GM19438 (cell line): ENCODE results near the gene SEPTIN1.

Experiments used
- ATAC-seq: cut with Tn5 transposase; IDR thresholded peaks from one replicate; pipeline ENCODE4 v1.9.1; 2021; ENCODE audit warnings: low read depth; ENCODE audit not compliant: unreplicated experiment

SEPTIN1 gene

DNA sequence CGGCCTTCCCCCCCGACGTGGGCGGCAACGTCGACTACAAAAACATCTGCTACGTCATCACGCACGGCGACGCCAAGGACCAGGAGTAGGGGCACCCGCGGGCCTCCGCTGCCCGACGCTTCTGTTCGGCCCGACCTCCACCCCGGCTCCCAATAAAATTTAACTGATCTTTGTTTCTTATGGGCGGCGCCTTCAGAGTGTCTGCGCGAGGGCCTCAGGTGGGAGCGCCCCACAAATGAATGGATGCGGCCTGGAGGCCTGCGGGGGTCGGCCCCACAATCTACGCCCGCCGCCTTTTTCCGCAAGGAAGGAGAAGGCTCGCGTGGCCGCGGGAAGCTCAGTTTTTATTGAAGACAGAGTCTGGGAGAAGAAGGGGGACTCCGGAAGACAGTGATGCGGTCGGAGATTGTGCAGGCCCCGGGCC lies 4.5 kb downstream of the SEPTIN1 start:
- ATAC-seq = peak; percentile 46

DNA sequence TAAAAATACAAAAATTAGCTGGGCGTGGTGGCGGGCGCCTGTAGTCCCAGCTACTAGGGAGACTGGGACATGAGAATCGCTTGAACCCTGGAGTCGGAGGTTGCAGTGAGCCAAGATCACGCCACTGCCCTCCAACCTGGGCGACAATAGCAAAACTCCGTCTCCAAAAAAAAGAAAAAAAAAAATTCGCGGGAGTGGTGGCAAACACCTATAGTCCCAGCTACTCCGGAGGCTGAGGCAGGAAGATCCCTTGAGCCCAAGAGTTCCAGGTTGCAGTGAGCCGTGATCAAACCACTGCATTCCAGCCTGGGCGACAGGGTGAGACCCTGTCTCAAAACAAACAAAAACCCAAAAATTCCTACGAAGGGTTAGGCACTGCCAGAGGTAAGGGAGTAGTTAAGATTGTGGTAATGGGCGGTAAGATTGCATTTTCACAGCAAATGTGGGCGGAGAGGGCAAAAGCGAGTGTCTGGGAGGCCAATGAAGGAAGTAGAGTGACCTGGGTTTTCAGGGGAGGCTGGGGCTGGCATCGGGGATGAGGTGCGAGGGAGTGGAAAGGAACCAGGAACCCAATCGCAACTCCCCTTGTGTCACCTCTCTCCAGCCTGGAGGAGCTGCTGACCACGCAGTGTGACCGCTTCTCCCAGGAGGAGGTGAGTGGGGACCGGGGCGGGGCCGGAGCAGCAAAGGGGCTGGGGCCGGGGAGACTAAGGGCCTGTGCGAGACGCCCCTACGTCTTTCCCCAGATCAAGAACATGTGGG lies 5.1 kb downstream of the SEPTIN1 start:
- no peak for ATAC-seq

DNA sequence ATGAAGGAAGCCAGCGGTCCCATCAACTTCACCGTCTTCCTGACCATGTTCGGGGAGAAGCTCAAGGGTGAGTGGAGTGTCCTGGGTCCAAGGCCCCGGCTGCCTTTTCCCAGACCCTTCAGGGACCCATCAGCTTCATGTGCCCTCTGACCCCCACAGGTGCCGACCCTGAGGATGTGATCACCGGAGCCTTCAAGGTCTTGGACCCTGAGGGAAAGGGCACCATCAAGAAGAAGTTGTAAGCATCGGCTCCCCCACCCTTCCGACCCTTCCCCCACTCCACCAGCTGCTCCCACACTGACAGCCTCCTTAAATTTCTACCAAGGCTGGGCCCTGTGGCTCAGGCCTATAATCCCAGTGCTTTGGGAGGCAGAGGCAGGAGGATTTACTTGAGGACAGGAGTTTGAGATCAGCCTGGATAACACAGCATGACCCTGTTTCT lies 5.9 kb downstream of the SEPTIN1 start:
- no peak for ATAC-seq

DNA sequence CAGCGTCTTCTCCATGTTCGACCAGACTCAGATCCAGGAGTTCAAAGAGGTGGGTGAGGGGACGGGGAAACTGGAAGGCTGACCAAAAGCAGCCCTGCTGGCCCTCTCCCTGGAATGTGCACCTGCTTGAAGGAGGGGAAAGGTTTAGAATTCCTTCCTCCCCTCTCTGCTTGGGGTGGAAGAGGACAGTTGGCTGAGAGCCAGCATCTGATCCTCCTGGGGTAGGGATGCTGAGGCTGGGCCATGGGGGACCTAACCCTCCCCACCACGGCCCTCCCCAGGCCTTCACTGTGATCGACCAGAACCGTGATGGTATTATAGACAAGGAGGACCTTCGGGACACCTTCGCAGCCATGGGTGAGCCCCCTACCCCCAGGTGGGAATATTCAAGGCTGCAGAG lies 6.5 kb downstream of the SEPTIN1 start:
- no peak for ATAC-seq

DNA sequence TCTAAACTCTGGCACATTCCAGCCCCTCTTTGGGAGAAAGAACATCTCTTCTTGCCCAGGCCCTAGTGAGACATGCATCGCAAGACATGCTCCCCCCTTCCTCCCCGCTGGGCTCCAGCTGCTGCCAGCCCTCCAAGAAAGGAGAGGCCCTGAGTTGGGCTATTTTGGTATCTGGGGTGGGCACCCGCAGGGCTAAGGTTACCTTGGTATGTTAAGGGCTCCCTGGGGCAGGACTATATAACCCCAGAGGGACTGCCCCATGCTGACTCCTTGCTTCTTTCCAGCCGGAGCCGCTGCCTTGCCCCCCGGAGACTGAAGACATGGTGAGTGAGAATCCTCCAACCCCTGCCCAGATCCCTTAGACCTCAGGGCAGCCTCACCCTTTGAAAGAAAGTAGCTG lies 7.8 kb downstream of the SEPTIN1 start, which contains the start of gene MYL11:
Gene MYL11 (plus strand): TSS at position 265 of the 400 bp plus-strand sequence. CDS start 56 bp downstream, at position 321.
- ATAC-seq = no peak

DNA sequence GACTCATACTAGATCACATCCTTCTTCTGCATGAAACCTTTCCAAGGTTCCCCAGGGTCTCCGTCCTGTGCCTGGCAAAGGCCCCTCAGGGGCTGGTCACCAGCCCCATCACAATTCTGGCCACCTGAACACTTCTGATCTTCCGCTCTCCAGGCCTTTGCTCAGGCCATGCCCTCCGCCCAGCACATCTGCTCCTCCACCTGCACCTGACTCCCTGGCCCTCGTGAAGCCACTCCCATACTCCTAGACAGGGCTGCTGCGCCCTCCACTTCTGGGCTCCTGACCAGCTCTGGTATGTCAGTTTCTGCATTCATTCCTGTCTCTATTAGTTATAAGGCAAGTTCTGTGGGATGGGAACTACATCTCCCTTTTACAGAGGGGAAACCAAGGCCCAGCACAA lies 9.6 kb downstream of the SEPTIN1 start:
- no peak for ATAC-seq

DNA sequence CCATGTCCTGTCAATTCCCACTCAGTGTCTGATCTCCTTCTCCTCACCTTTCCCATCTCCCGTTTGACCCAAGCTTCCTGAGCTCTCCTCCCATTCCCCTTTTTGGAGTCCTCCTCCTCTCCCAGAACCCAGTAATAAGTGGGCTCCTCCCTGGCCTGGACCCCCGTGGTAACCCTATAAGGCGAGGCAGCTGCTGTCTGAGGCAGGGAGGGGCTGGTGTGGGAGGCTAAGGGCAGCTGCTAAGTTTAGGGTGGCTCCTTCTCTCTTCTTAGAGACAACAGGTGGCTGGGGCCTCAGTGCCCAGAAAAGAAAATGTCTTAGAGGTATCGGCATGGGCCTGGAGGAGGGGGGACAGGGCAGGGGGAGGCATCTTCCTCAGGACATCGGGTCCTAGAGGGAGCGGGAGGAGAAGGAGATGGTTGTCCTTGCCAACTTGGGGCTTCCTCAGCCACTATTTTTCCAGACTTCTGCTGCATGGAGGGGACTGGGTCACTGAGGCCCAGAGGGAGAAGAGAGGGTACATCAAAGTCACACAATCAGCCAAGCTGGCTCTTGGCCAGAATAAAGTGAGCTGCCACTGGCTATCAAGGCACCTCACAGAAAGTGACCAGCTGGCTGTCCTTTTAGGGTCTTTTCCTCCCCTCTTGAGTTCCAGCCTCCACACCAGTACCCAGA lies 10.2 kb downstream of the SEPTIN1 start:
- ATAC-seq = no peak

DNA sequence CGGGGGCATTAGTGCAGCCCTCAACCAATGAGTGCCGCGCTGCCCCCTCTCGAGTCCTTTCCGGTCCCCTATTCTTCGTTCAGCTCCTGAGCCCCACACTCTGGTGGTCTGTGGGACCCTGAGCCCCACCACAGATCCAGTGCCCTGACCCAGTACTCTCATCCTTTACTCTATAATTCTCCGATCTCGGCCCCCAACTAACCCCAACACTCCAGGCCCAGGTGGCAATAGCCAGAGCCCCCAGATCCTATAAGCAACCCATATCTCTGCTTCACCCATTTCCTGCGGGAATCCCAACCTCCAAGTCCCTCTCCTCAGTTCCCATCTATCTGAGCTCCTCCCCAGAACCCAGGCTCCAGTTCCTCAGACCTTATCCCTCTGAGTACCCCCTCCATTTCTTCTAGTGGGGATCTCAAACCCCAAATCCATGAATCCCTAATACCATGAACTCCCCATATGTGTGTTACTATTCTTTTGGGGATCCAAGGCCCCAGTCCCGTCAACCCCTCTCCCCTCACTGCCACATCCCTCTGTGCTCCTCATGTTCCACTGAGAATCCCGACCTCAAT lies 11.0 kb downstream of the SEPTIN1 start:
- no peak for ATAC-seq

DNA sequence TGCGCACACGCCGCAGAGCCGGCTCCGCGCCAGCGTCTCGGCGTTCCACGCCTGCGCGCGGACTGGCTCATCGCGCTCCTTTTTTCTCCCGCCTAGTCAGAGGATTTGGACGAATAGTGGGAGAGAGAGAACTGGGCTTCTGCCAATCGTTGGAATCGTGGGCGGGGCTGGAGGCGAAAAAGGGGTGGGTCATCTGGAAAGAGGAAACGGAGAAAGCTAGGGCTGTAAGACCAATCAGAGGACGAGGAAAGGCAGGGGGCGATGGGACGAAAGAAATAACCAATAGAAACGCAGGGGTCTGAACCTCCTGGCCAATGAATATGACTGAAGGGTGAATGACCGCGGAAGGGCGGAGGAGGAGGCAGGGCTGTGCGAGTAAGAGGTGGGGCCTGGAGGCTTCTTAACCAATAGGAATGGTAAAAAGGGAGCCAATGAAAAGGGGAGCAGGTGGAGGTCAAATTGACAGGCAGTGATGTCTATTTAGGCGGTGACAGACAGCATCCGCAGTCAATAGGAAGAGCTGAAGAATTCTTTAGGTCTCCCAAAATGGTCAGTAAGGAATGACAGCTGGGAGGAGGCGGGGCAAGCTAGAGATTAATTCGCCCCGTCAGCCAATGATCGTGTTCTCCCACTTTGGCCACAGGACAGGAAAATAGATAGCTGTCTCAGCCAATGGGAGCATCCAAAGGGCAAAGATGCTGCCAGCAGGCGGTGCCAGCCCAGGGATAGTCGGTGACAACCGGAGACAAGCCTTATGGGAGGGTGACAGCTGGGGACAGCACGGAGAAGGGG lies 11.7 kb downstream of the SEPTIN1 start, which contains the start of gene TBC1D10B:
Gene TBC1D10B (minus strand): TSS at position 39 of the 792 bp plus-strand sequence. CDS start 311 bp downstream, outside the sequence.
- ATAC-seq = peak; percentile 69

DNA sequence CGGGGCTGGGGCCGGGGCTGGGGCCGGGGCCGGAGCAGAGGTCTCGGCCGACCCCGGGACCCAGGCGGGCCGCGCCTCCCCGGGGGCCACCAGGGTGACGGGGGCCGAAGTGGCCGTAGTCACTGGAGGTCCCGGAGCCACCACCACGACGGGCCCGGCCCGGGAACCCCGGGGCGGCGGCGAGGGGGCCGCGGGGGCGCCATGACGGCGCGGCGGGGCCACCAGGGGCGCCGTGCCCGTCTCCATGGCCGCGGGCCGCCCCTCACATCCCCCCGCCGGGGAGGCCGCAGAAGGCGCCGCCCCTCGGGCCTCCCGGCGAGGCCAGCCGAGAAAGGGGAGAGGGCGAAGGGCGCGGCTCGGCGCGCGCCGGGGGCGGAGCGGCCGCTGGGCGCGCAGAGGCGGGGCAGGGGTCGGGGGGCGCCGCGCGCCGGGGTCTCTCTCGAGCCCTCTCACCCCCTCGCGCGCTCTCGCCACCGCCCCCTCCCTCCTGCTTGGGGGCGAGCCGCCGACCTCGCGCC lies 12.4 kb downstream of the SEPTIN1 start:
- peak; percentile 1 for ATAC-seq

DNA sequence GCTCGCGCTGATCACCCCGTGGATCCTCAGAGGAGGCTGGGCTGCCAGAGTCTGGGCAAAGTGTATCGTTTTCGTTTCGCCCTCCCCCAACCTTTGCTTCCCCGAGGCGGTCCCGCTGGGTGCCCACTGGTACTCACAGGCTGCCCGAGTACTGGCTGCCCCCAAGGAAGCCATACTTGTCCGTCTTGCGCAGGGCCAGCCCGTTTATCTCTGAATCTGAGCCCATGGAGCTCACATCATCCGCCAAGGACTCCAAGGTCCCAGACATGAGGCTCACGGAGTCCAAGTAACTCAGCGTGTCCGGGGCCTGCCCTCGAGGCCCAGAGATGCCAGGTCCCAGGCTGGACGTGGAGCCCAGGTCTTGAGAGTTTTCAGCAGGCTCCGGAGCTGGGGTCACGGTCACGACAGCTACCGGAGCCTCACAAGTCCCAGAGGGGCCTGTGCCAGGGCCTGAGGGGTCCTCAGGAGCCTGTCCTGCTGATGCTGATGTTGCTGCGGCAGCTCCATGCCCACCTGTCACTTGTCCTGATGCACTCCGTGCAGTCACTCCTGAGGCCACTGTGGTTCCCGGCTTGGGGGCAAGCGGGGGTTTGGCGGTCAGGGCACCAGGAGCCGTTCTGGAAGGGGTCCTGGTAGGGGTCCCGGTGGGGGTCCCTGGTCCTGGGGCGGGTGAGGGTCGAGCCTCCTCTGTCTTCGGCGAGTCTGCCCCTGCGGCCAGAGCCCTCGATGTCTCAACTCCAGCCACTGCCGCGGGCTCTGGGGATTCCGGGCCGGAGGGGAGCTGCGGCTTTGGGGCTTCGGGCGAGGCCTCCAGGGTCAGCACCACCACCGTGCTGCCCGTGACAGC lies 13.0 kb downstream of the SEPTIN1 start:
- no peak for ATAC-seq

DNA sequence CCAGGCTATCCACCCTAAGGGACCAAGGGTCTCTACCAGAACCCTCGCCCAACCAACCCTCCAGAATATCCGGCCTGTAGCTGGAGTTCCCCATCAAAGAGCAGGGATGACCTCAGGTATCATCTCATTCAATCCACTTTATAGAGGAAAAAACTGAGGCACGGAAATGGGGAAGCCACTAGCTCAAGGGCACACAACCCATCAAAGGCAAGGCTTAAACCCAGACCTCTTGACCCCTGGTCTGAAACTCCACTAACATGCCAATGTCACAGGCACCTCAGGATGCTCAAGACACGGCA lies 13.6 kb downstream of the SEPTIN1 start:
- ATAC-seq = no peak

DNA sequence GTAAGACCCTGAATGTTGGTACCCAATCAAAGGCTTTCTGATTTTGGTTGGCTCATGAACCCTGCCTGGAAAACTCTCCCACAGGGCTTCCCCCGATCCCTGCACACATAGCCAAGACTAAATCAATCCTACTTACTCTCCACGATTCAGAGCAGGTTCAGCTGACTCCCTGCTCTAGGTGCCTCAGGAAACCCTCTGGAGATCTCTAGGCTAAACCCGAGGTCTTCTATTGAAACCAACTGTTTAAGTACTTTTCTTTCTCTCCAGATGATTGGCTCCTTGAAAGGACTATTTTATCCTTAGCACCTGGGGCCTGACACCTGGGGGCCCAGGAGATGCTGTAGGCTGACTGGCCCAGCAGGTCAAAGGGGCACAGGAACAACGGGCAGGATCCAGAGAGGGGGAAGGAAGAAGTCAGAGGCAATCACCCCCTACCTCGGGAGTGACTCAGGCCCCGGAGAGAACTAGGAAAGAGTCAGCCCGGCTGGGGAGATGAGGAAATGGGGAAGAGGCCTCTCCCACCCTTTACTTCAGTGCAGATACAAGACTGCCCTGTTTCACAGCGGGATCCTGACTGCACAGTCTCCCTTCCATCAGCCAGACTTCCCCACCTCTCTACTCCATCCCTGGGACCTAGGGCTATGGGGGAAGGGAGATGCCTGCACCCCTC lies 14.1 kb downstream of the SEPTIN1 start:
- ATAC-seq = no peak

DNA sequence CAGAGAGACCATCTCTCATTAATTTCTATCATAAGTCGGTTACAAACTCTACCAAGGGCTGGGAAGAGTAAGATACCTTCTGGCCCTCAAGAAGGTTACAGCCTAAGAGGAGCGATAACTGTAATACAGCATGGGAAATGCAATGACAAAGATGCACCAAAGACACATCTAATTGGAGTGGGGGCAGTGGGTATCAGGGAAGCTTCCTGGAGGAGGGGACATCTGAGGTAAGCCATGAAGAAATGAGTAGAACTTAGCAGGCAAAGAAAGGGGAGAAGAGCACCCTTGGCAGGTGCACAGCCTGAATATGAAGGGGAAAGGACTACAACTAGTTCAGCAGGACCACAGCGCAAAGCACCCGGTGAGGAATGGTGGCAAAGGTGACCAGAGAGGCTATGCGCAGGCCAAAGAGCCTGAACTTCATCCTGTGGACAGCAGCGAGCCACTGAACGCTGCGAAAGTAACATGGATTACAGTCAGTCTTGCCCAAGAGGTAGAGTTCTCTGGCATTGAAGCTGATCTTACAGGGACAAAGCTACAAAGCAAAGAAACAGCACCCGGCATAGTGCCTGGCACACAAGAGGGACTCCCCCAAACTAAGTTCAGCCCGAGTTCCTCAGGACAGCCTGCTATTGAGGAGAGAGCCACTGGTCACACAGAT lies 14.9 kb downstream of the SEPTIN1 start:
- no peak for ATAC-seq

DNA sequence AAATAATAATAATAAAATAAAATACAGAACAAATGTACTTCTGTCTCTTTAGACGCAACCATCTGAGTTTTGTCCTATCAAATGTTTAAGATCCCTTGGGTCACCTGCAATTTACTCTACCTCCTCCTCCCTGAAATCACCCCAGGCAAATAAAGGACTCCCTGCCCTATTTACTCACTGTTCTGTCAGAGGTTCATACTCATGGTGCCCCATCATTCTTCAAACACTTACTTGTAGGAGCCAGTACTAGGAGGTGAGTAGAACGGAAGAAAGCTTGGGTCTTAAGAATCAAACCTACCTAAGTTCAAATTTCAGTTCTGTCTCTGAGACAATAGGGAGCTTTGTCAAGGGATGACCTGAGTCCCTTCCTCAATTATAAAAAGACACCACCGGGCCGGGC lies 15.8 kb downstream of the SEPTIN1 start:
- ATAC-seq = no peak

DNA sequence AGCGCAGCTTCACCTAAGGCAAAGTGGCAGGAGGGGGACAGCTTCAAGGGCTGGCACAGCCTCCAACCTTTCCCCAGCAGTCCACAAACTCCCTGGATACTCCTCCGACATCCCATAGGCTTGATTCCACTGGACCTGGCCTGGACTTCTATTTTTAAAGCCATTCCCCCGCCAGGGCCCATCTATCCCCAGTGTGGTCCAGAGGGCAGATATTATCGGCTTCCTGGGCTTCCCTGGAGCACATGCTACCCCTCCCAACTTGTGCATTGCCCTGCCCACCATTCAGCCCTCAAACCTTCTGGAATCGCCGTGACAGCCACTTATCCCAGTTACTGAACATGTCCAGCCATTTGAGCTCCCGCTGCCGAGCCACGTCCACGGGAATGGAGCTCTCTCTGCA lies 17.2 kb downstream of the SEPTIN1 start:
- no peak for ATAC-seq

DNA sequence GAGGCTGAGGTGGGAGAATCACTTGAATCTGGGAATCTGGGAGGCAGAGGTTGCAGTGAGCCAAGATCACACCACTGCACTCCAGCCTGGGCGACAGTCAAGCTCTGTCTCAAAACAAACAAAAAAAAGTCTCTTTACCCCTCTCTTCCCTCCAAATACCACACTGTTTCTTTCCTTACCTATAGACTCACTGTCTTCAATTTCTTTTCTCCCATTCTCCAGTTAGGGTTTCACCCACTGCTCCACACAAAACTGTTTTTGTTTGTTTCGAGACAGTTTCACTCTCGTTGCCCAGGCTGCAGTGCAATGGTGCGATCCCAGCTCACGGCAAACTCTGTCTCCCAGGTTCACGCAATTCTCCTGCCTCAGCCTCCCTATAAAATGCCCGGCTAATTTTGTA lies 21.2 kb downstream of the SEPTIN1 start:
- ATAC-seq = no peak

DNA sequence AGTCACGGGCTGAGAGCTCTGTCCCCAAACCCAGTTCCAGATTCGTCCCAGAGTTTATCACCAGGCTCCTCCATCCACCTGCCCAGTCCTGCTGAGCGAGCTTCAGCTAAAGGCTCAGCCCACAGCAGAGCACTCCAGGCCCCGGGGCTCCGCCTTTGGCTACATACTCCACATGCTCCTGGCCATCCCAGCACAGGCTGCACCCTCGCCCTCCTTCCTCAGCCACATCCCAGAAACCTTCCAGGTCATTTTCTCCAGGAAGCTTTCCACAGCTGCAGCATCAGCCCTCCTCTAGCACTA lies 22.5 kb downstream of the SEPTIN1 start:
- ATAC-seq = no peak
